ENCODE data around the gene ACER1. TPM values are rescaled to one million over a fixed set of nuclear protein-coding genes. Genes with fewer than 3 reads are reported as not detected.
"Not testable (repeated sequence)": the region's sequence is repeated elsewhere in the genome, so short reads cannot be mapped to it uniquely, and the experiment has no call there.

Gene ACER1
- total RNA-seq, 1 donor from 2014 or later = not detected

- not testable (repeated sequence) for DNase-seq
Measured at GRCh38 chr19:6355321-6356040, 22.1 kb upstream of the ACER1 start.

DNA sequence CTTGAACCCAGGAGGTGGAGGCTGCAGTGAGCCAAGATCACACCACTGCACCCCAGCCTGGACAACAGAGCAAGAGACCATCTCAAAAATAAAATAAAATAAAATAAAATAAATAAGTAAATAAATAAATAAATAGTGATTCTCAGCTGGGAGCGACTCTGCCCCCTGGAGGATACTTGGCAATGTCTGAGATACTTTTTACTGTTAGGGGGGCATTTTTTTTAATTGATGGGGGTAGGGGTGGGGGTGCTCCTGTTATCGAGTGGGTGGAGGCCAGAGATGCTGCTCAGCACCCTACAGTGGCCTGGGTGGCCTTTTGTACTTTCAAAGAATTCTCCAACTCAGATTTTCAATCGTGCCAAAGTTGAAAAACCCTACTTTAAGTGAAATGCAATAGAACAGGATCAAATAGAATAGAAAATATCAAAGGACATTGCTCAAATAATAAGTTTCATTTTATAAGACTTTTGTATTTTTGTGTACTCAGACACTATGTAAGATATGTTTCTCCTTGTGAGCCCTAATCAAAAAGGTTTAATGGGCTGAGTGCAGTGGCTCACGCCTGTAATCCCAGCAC, 20.8 kb upstream of the ACER1 start:
- no peak for DNase-seq

DNA sequence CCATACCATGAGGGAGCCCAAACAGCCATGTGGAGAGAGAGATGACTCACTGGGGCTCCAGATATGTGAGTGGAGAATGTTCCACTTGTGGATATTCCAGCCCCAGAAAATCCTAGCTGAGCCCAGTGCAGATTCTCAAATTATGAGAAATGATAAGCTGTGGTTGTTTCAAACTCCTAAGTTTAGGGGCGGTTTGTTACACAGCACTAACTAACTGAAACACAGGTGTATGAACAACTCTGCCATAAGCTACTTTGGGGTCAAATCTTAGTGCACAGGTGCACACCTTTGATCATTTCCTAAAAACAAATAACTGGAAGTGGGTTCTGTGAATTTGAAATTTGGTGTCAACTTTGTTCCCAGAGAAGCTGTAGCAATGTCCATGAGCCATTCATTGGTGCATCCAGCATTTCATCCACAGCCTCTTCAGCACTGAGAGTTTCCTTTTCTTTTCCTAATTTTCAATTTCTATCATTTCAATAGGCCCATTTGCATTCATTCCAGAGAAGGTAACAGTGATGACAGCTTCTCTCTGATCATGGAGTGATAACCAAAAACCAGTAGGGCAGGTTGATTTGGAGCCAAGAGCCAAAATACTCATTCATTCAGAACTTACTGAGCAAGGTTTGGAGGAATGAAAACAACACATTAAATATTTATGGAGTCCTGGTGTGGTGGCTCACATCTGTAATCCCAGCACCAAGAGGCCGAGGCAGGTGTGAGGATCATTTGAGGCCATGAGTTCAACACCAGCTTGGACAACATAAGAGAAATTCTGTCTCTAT, 19.2 kb upstream of the ACER1 start:
- DNase-seq = no peak

DNA sequence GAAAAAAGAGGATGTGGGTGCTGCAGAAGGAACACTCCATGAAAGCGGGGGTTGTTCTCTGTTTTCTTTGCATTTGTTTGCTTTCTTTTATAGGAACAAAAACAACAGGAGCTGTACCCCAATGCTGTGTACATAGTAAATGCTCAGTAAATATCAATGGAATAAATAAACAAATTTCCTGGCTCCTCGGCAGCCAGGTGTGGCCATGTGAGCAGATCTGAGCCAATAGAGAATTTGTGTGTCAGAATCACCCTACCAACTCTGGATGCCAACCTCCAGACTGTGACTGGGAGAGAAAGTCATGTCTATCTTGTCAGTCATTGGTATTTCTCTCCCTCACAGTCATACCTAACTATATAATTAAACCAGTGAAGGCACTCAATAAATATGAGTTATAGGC, 17.3 kb upstream of the ACER1 start:
- DNase-seq = no peak

DNA sequence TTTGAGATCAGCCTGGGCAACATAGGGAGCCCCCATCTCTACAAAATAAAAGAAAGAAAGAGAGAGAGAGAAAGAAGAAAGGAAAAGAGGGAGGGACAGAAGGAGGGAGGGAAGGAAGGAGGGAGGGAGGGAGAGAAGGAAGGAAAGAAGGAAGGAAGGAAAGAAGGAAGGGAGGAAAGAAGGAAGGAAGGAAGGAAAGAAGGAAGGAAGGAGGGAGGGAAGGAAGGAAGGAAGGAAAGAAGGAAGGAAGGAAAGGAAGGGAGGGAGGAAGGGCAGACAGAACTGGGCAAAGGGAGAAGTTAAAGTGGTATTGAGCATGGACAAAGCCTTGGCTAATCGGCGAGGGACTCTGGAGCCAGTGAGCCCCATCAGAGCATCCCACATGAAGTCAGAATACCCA, 15.9 kb upstream of the ACER1 start:
- DNase-seq = not testable (repeated sequence)

- DNase-seq = no peak
Measured at GRCh38 chr19:6343462-6343861, 10.1 kb upstream of the ACER1 start.

DNA sequence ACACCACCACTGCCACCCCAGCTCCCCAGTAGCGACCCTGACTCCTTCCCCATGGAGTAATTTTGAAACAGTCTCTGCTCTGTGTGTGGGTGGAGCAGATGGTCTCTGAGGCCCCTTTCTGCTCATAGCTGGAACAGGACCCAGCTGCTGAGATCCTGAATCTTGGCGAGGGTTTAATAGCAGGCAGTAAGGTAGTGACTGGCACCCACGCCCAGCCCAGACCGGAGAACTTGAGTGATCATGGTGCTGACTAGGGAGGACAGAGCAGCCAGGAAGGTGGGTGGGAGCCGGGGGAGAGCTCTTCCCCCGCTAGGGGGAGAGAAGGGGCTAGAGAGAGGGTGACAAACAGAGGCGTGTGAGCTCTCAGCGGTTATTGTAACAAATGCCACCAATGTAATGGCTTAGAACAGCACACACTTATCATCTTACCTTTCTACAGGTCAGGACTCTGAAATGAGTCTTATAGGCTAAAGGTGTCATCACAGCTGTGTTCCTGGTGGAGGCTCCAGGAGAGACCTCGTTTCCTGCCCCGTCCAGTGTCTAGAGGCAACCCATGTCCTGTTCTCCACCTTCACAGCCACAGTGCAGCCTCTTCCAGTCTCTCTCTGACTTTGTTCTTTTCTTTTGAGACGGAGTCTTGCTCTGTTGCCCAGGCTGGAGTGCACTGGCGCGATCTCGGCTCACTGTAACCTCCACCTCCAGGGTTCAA, 7.2 kb upstream of the ACER1 start:
- DNase-seq = no peak

- DNase-seq = no peak
Measured at GRCh38 chr19:6334490-6335285, 1.3 kb upstream of the ACER1 start.

DNA sequence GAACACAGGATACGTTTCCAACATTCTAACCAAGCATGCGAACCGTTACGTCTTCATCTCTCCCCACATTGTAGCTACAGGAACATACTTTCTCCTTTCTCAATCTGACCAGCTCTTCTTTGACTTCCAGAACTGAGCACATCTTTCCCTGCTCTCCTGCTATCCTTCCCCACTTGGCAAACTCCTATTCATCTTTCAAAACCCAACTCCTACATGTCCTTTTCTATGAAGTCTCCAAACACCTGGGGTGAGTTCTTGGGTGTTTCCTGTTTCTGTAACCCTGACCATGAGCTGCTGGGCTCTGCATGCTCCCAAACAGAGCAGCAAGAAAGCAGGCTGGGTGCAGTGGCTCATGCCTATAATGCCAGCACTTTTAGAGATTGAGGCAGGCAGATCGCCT, 6.6 kb downstream of the ACER1 start:
- DNase-seq = no peak

DNA sequence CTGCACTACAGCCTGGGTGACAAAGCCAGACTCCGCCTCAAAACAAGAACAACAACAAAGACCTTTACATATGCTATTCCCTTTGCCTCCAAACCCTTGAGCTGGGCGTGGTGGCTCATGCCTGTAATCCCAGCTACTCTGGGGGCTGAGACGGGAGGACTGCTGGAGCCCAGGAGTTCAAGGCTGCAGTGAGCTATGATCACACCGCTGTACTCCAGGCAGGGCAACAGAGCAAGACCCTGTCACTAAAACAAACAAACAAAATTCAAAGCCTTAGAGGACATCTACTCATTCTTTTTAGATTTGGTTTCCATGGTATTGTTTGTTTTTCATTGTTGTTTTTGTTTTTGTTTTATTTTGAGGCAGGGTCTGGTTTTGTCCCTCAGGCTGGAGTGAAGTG, 7.8 kb downstream of the ACER1 start:
- no peak for DNase-seq

GRCh38 chr19:6324757-6325156, 8.7 kb downstream of the ACER1 start:
- no peak for DNase-seq

- no peak for DNase-seq
Measured at GRCh38 chr19:6322284-6322683, 11.1 kb downstream of the ACER1 start.

DNA sequence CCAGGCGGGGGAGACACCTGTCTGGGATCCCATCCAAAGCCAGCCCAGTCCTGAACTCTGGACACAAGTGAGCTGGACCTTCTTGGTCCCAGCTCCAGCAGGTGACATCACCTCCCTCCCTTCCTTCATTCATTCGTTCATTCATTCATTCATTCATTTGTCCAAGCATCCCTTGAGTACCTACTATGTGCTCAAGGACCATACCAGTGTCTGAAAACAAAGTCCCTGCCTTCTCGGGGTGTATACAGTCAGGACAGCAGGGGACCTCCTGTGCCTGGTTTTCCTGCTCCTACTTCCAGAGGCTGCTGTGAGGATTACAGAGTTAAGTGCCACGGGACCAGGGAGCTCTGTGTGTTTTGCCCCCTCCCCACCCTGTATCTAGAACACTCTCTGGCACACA, 14.0 kb downstream of the ACER1 start:
- DNase-seq = no peak

- no peak for DNase-seq
Measured at GRCh38 chr19:6318772-6319171, 14.6 kb downstream of the ACER1 start.

GRCh38 chr19:6315646-6316045, 17.8 kb downstream of the ACER1 start:
- not testable (repeated sequence) for DNase-seq

DNA sequence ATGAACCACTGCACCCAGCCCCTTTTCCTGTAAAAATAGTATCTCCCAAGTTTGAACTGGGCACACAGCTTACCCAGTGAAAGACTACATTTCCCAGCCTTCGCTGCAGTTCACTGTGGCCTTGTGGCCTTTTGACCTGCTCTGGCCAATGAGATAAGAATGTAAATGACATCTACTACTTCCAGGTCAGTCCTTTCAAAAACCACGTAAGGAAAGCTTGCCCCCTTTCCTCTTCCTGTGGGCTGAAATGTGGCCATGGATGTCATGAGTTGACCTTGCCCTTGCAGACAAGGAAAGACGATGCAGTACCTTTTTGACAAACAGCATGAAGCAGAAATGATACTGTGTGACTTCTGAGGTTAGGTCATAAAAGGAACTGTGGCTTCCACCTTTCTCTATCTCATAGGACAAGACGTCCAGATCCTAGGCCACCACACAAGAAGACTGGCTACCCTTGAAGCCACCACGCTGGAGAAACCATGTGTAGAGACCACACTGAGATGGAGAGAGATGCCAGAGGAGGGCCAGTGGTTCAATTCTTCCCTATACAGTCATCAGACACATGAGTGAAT, 19.9 kb downstream of the ACER1 start:
- no peak for DNase-seq

DNA sequence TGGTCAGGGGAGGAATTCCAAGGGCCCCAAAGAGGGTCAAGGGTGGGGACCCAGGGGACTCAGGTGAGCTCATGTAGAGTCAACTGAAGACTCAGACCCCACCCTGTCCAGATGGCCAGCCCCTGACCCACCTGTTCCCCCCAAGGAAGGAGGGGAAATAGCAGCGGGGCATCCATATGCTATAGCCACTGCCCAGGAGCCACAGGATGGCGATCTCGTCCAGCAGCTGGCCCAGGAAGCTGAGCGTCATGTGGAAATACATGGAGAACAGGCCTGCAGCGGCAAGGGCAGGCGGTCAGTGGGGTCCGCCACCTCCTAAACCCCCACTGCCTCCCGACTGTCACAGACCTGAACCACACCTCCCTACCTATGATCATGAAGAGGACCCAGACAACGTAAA, 21.4 kb downstream of the ACER1 start:
- DNase-seq = no peak

DNA sequence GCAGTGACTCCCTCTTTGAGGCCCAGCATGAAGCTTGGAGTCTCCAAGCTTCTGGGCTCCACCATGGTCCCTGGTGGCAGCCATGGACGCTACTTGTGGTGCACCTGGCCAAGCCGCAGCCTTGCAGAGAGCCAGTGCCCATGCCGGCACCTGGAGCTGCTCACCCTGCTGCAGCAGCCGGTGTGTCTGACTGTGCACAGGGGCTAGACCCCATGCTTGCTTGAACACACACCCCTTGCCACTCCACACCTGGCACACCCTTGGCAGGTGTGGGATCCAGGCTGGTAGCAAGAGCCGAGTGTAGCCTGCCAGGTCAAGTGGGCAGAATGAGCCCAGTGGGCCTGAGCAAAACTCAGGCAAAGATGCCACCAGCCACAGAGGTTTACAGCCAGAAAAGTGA, 35.0 kb downstream of the ACER1 start:
- no peak for DNase-seq

- DNase-seq = no peak
Measured at GRCh38 chr19:6297202-6297601, 36.2 kb downstream of the ACER1 start.

DNA sequence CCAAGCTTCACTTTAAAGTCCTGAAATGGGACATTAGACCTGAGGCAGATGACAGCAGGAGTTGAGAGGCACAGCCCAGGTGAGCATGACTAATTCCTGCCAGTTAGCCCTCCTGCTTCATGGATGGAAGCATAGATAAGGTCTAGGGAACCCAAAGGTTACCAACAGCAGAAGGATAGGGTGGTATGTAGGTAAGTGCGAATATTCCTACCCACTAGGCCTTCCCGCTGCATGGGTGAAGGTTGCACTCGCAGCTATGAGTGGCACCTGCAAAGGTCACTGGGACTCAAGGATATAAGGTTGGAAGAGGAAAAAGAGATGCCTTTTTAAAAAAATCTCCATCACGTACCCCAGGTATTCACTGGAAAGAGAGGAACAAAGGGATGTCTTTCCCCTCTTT, 41.4 kb downstream of the ACER1 start:
- DNase-seq = no peak

GRCh38 chr19:6288737-6289136, 44.7 kb downstream of the ACER1 start:
- DNase-seq = no peak

All from occipital lobe (tissue), 2 donors.